ENCODE results near the gene FRMD6. TPM values are rescaled to one million over a fixed set of nuclear protein-coding genes. Genes with fewer than 3 reads are reported as not detected.
"Not testable (repeated sequence)": the region's sequence is repeated elsewhere in the genome, so short reads cannot be mapped to it uniquely, and the experiment has no call there.

FRMD6 gene
- total RNA-seq, 1 donor from 2014 or later: 33.4 TPM

GRCh38 chr14:51626788-51627187 is 24.9 kb upstream of the FRMD6 start:
- Histone ChIP-seq H3K9ac (ENCODE audit: low read depth in 1 of 3, low read length in 3 of 3) (no peak overlapping the region), H3K36me3 (ENCODE audit: control insufficient read depth in 3 of 3, insufficient read depth in 3 of 3, low read length in 3 of 3) (no peaks in the 10 kb centered on the region), H3K27me3 (ENCODE audit: control insufficient read depth in 3 of 3, insufficient read depth in 3 of 3, low read length in 3 of 3) (no peaks in the 10 kb centered on the region), H3K27ac (ENCODE audit: low read depth, low read length) (no peak overlapping the region), H3K9me3 (ENCODE audit: control insufficient read depth in 3 of 3, low read length in 3 of 3) (no peaks in the 10 kb centered on the region), H3K4me3 (ENCODE audit: low read length in 3 of 3) (no peak overlapping the region), H3K4me1 (ENCODE audit: control insufficient read depth in 3 of 3, insufficient read depth in 3 of 3, low read length in 3 of 3) (no peaks in the 10 kb centered on the region)

GRCh38 chr14:51627313-51627712 is 24.4 kb upstream of the FRMD6 start:
- Histone ChIP-seq H3K4me1 (ENCODE audit: control insufficient read depth in 3 of 3, insufficient read depth in 3 of 3, low read length in 3 of 3) (no peaks in the 10 kb centered on the region), H3K27me3 (ENCODE audit: control insufficient read depth in 3 of 3, insufficient read depth in 3 of 3, low read length in 3 of 3) (no peaks in the 10 kb centered on the region), H3K9ac (ENCODE audit: low read depth in 1 of 3, low read length in 3 of 3) (no peak overlapping the region), H3K9me3 (ENCODE audit: control insufficient read depth in 3 of 3, low read length in 3 of 3) (no peaks in the 10 kb centered on the region), H3K27ac (ENCODE audit: low read depth, low read length) (no peak overlapping the region), H3K4me3 (ENCODE audit: low read length in 3 of 3) (no peak overlapping the region), H3K36me3 (ENCODE audit: control insufficient read depth in 3 of 3, insufficient read depth in 3 of 3, low read length in 3 of 3) (no peaks in the 10 kb centered on the region)

- H3K9me3 ChIP-seq (ENCODE audit: control insufficient read depth in 3 of 3, low read length in 3 of 3): no peaks in the 10 kb centered on the region
- no peaks in the 10 kb centered on the region for H3K27me3 ChIP-seq (ENCODE audit: control insufficient read depth in 3 of 3, insufficient read depth in 3 of 3, low read length in 3 of 3)
- no peaks in the 10 kb centered on the region for H3K4me1 ChIP-seq (ENCODE audit: control insufficient read depth in 3 of 3, insufficient read depth in 3 of 3, low read length in 3 of 3)
- H3K27ac ChIP-seq (ENCODE audit: low read depth, low read length): no peak overlapping the region
- no peak overlapping the region for H3K4me3 ChIP-seq (ENCODE audit: low read length in 3 of 3)
- H3K36me3 ChIP-seq (ENCODE audit: control insufficient read depth in 3 of 3, insufficient read depth in 3 of 3, low read length in 3 of 3): no peaks in the 10 kb centered on the region
- no peak overlapping the region for H3K9ac ChIP-seq (ENCODE audit: low read depth in 1 of 3, low read length in 3 of 3)
Measured at GRCh38 chr14:51628238-51628637, 23.5 kb upstream of the FRMD6 start.

DNA sequence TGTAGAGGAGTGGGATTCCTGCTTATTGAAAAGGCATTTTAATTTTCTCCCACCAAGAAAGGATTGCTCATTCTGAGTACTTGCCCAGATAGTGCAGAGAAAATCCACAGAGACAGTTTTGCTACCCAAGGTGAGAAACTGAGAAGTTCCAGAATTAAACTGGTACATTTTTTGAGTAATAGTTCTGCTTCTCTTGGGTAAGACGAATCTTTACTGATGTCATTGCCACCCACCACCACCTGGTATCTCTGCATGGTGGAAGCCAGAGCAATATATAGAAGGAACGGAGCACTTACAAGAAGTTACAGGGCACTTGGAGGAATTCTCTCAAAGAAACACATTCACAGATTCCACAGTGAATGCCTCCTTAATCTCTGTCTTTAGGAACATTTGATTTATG is 20.7 kb upstream of the FRMD6 start:
- H3K36me3 ChIP-seq (ENCODE audit: control insufficient read depth in 3 of 3, insufficient read depth in 3 of 3, low read length in 3 of 3): no peaks in the 10 kb centered on the region
- no peaks in the 10 kb centered on the region for H3K27me3 ChIP-seq (ENCODE audit: control insufficient read depth in 3 of 3, insufficient read depth in 3 of 3, low read length in 3 of 3)
- H3K27ac ChIP-seq (ENCODE audit: low read depth, low read length): no peak overlapping the region
- no peaks in the 10 kb centered on the region for H3K9me3 ChIP-seq (ENCODE audit: control insufficient read depth in 3 of 3, low read length in 3 of 3)
- no peak overlapping the region for H3K4me3 ChIP-seq (ENCODE audit: low read length in 3 of 3)
- H3K4me1 ChIP-seq (ENCODE audit: control insufficient read depth in 3 of 3, insufficient read depth in 3 of 3, low read length in 3 of 3): no peaks in the 10 kb centered on the region
- no peak overlapping the region for H3K9ac ChIP-seq (ENCODE audit: low read depth in 1 of 3, low read length in 3 of 3)

- not testable (repeated sequence) for H3K27me3 ChIP-seq (ENCODE audit: control insufficient read depth in 3 of 3, insufficient read depth in 3 of 3, low read length in 3 of 3); H3K36me3 ChIP-seq (ENCODE audit: control insufficient read depth in 3 of 3, insufficient read depth in 3 of 3, low read length in 3 of 3); H3K9ac ChIP-seq (ENCODE audit: low read depth in 1 of 3, low read length in 3 of 3); H3K4me1 ChIP-seq (ENCODE audit: control insufficient read depth in 3 of 3, insufficient read depth in 3 of 3, low read length in 3 of 3); H3K4me3 ChIP-seq (ENCODE audit: low read length in 3 of 3); H3K27ac ChIP-seq (ENCODE audit: low read depth, low read length); H3K9me3 ChIP-seq (ENCODE audit: control insufficient read depth in 3 of 3, low read length in 3 of 3)
Measured at GRCh38 chr14:51633298-51633697, 18.4 kb upstream of the FRMD6 start.

DNA sequence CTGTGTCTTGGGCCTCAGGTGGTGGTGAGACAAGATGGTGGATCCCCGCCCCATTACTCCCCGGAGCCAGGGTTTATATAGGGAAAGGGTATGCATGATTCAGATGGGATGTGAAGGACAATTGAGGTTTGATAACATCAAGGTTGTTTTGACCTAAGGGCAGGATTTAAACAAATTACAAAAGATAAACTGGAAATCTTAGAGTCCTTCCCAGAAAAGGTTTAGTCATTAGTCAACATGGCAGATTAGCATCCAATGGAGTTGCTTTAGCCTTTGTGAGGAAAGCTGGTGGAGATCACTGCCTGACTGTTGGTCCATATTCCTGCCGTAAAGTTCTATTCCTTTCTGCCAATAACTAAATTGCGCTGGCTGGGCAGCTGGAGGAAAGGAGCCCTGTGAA is 15.6 kb upstream of the FRMD6 start:
- Histone ChIP-seq H3K27me3 (ENCODE audit: control insufficient read depth in 3 of 3, insufficient read depth in 3 of 3, low read length in 3 of 3) (no peaks in the 10 kb centered on the region), H3K36me3 (ENCODE audit: control insufficient read depth in 3 of 3, insufficient read depth in 3 of 3, low read length in 3 of 3) (no peaks in the 10 kb centered on the region), H3K4me1 (ENCODE audit: control insufficient read depth in 3 of 3, insufficient read depth in 3 of 3, low read length in 3 of 3) (peaks cover 0 to 4% (median 4%) of the 10 kb centered on the region in 3 donors), H3K9me3 (ENCODE audit: control insufficient read depth in 3 of 3, low read length in 3 of 3) (no peaks in the 10 kb centered on the region), H3K27ac (ENCODE audit: low read depth, low read length) (no peak overlapping the region), H3K4me3 (ENCODE audit: low read length in 3 of 3) (no peak overlapping the region), H3K9ac (ENCODE audit: low read depth in 1 of 3, low read length in 3 of 3) (no peak overlapping the region)

GRCh38 chr14:51638071-51638944 is 13.4 kb upstream of the FRMD6 start:
- H3K9me3 ChIP-seq (ENCODE audit: control insufficient read depth in 3 of 3, low read length in 3 of 3): no peaks in the 10 kb centered on the region
- no peak overlapping the region for H3K9ac ChIP-seq (ENCODE audit: low read depth in 1 of 3, low read length in 3 of 3)
- no peaks in the 10 kb centered on the region for H3K36me3 ChIP-seq (ENCODE audit: control insufficient read depth in 3 of 3, insufficient read depth in 3 of 3, low read length in 3 of 3)
- no peak overlapping the region for H3K4me3 ChIP-seq (ENCODE audit: low read length in 3 of 3)
- H3K4me1 ChIP-seq (ENCODE audit: control insufficient read depth in 3 of 3, insufficient read depth in 3 of 3, low read length in 3 of 3): peaks cover 0 to 4% (median 4%) of the 10 kb centered on the region in 3 donors
- no peak overlapping the region for H3K27ac ChIP-seq (ENCODE audit: low read depth, low read length)
- H3K27me3 ChIP-seq (ENCODE audit: control insufficient read depth in 3 of 3, insufficient read depth in 3 of 3, low read length in 3 of 3): no peaks in the 10 kb centered on the region

GRCh38 chr14:51639668-51640316 is 11.9 kb upstream of the FRMD6 start:
- peaks cover 0 to 4% (median 4%) of the 10 kb centered on the region in 3 donors for H3K4me1 ChIP-seq (ENCODE audit: control insufficient read depth in 3 of 3, insufficient read depth in 3 of 3, low read length in 3 of 3)
- H3K9me3 ChIP-seq (ENCODE audit: control insufficient read depth in 3 of 3, low read length in 3 of 3): no peaks in the 10 kb centered on the region
- no peaks in the 10 kb centered on the region for H3K27me3 ChIP-seq (ENCODE audit: control insufficient read depth in 3 of 3, insufficient read depth in 3 of 3, low read length in 3 of 3)
- no peaks in the 10 kb centered on the region for H3K36me3 ChIP-seq (ENCODE audit: control insufficient read depth in 3 of 3, insufficient read depth in 3 of 3, low read length in 3 of 3)
- H3K4me3 ChIP-seq (ENCODE audit: low read length in 3 of 3): no peak overlapping the region
- no peak overlapping the region for H3K9ac ChIP-seq (ENCODE audit: low read depth in 1 of 3, low read length in 3 of 3)
- no peak overlapping the region for H3K27ac ChIP-seq (ENCODE audit: low read depth, low read length)

DNA sequence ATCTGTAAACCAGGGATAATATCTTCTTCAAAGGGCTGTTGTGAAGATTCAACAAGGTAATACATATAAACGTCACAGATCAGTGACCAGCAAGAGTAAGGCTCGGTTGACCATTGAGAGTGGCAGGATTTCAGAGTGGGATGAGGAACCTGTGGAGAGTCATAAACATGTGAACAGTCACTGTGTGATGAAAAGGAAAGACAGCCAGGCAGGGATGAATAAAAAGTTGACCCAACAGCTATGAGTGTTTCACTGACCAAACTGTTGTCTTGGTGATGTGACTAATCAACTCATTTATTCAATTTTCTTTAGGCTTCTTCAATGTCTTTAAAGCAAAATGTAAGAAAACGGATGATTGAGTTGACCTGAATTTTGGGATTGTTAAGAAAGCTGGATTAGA is 8.6 kb upstream of the FRMD6 start:
- Histone ChIP-seq H3K9me3 (ENCODE audit: control insufficient read depth in 3 of 3, low read length in 3 of 3) (no peaks in the 10 kb centered on the region), H3K27ac (ENCODE audit: low read depth, low read length) (no peak overlapping the region), H3K4me3 (ENCODE audit: low read length in 3 of 3) (no peak overlapping the region), H3K9ac (ENCODE audit: low read depth in 1 of 3, low read length in 3 of 3) (no peak overlapping the region), H3K4me1 (ENCODE audit: control insufficient read depth in 3 of 3, insufficient read depth in 3 of 3, low read length in 3 of 3) (peaks cover 0 to 4% (median 3%) of the 10 kb centered on the region in 3 donors), H3K36me3 (ENCODE audit: control insufficient read depth in 3 of 3, insufficient read depth in 3 of 3, low read length in 3 of 3) (no peaks in the 10 kb centered on the region), H3K27me3 (ENCODE audit: control insufficient read depth in 3 of 3, insufficient read depth in 3 of 3, low read length in 3 of 3) (no peaks in the 10 kb centered on the region)

DNA sequence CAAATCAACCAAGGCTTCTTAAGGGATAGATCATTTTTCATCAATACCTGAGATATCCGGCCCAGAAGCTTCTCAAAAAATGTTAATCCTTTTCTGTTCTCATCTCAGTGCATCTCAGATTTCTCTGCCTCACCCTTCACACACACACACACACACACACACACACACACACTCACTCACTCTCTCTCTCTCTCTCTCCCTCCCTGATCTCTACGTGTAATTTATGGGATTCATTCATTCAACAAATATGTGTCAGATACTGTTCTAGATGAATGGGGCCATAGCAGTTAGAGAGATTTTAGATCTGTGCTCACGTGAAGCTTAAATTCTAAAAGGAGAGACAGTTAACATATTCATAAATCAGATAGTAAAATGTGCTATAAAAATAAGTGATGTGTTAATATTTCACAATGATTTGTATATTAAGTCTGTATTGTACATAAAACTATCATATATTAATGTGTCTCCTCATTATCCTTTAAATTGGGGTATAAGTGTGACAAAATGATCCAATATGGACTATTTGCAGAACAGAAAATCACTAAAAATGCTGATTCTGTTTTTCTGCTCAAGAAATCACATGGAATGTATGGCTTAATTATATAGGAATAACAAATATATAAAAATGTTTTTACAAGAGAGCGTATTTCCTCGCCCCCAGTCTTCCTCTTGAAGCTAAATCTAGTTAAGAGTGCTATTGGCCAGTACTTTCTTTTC is 7.3 kb upstream of the FRMD6 start:
- Histone ChIP-seq H3K27me3 (ENCODE audit: control insufficient read depth in 3 of 3, insufficient read depth in 3 of 3, low read length in 3 of 3) (no peaks in the 10 kb centered on the region), H3K4me3 (ENCODE audit: low read length in 3 of 3) (no peak overlapping the region), H3K9me3 (ENCODE audit: control insufficient read depth in 3 of 3, low read length in 3 of 3) (no peaks in the 10 kb centered on the region), H3K9ac (ENCODE audit: low read depth in 1 of 3, low read length in 3 of 3) (no peak overlapping the region), H3K36me3 (ENCODE audit: control insufficient read depth in 3 of 3, insufficient read depth in 3 of 3, low read length in 3 of 3) (no peaks in the 10 kb centered on the region), H3K27ac (ENCODE audit: low read depth, low read length) (no peak overlapping the region), H3K4me1 (ENCODE audit: control insufficient read depth in 3 of 3, insufficient read depth in 3 of 3, low read length in 3 of 3) (no peaks in the 10 kb centered on the region)

All from skeletal muscle tissue (tissue), 4 donors.